Measurements from ENCODE around the gene MVP. TPM values are rescaled to one million over a fixed set of nuclear protein-coding genes. Genes with fewer than 3 reads are reported as not detected.
A peak's percentile ranks its signal among the peaks of the same experiment; 100 is the strongest.

Gene MVP
- total and polyA plus RNA-seq, 2 experiments from 2014 or later: 121 to 146 TPM

DNA sequence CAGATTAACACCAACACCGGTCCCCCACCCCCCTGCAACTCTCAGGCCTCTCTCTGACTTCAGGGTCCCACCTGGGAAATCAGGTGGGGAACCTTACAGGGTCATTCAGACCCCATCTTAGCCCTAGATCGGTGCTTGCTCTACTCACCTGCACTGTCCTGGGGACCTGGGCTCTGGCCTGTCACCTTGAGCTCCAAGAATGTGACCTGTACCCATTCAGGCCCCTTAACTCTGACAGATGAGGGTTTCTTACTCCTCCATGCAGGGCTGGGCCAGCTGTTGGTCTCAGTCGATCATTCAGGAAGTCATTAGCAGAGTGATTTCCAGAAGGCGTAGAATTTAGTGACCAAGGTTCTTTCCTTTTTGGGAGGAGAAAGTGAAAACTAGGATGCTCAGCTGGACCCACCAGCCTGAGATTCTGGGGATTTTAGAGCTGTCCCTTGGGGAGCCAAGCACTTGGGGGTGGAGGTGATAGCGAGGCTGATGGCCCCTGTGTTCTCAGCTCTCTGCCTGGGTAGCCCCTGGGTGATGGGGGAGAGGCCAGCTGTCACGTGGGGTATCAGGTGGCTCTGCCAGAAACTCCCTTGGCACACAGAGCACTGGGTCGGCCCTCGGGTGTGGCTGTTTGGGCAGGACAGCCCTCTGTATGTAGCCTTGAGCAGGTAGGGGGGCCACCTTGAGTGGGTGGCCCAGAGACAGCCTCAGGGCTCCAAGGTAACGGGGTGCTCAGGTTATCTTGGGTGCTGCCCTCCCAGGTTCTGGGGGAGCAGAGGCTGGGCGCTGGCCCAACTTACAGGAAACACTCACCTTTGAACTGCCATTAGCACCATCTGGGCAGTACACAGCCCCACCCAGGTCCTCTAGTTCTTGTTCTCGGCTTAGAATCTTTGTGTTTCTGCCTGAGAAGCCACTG is 724 bp downstream of the MVP start:
- Histone ChIP-seq H2AFZ (no peak overlapping the region), H3K9me3 (ENCODE audit: low read depth) (no peaks in the 10 kb centered on the region), H3K36me3 (replicated peaks; ENCODE audit: insufficient read depth, low read depth) (no peaks in the 10 kb centered on the region), H3K4me3 (peak overlapping the region; percentile 48), H3K27ac (peak overlapping the region; percentile 90), H3K4me2 (peak overlapping the region; percentile 83), H3K79me2 (peaks cover 72% of the 10 kb centered on the region), H3K27me3 (no peaks in the 10 kb centered on the region), H3K9me2 (replicated peaks; ENCODE audit: insufficient read depth) (no peaks in the 10 kb centered on the region), H4K20me1 (ENCODE audit: insufficient read depth, poor library complexity, severe bottlenecking) (peaks cover 3% of the 10 kb centered on the region), H3K4me1 (ENCODE audit: insufficient read depth) (peaks cover 59% of the 10 kb centered on the region)
- WGBS (ENCODE audit: low lambda C conversion rate, missing lambda C conversion rate): 68% methylated on average over 11 of the region's 11 CpGs
- DNase-seq (ENCODE audit: low spot score): no peak
- TF ChIP-seq, protein P1, sequence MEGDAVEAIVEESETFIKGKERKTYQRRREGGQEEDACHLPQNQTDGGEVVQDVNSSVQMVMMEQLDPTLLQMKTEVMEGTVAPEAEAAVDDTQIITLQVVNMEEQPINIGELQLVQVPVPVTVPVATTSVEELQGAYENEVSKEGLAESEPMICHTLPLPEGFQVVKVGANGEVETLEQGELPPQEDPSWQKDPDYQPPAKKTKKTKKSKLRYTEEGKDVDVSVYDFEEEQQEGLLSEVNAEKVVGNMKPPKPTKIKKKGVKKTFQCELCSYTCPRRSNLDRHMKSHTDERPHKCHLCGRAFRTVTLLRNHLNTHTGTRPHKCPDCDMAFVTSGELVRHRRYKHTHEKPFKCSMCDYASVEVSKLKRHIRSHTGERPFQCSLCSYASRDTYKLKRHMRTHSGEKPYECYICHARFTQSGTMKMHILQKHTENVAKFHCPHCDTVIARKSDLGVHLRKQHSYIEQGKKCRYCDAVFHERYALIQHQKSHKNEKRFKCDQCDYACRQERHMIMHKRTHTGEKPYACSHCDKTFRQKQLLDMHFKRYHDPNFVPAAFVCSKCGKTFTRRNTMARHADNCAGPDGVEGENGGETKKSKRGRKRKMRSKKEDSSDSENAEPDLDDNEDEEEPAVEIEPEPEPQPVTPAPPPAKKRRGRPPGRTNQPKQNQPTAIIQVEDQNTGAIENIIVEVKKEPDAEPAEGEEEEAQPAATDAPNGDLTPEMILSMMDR (IDR thresholded peaks at IDR 0.05; ENCODE audit: poor library complexity): no peak
- TF ChIP-seq EZH2phosphoT487 (IDR thresholded peaks at IDR 0.05; ENCODE audit: low read depth, severe bottlenecking, unreplicated experiment): no peak
- TF ChIP-seq EZH2 (IDR thresholded peaks at IDR 0.05; ENCODE audit: borderline replicate concordance): no peak

DNA sequence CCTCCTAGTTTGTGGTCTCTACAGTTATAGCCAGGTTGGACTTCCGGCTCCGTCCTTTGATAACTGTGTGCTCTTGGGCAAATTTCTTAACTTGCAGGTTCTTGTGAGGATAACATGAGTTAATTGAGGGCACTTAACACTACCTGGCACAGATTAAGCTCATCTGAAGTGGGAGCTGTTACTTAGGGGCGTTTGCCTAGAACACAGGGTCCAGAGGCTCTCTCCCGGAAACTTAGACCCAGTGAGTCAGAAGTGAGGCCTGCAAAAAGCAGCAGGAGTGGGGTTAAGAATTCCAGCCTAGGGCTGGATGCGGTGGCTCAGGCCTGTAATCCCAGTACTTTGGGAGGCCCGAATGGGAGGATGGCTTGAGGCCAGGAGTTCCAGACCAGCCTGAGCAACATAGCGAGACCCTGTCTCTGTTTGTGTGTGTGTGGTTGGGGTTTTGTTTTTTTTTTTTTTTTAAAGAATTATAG is 1.4 kb downstream of the MVP start:
- peak; percentile 70 for DNase-seq (ENCODE audit: low spot score)
- Histone ChIP-seq H3K79me2 (peaks cover 77% of the 10 kb centered on the region), H3K4me2 (peak overlapping the region; percentile 83), H3K9me2 (replicated peaks; ENCODE audit: insufficient read depth) (no peaks in the 10 kb centered on the region), H3K27ac (peak overlapping the region; percentile 90), H3K4me3 (no peak overlapping the region), H3K9me3 (ENCODE audit: low read depth) (no peaks in the 10 kb centered on the region), H4K20me1 (ENCODE audit: insufficient read depth, poor library complexity, severe bottlenecking) (peaks cover 3% of the 10 kb centered on the region), H3K4me1 (ENCODE audit: insufficient read depth) (peaks cover 61% of the 10 kb centered on the region), H2AFZ (no peak overlapping the region), H3K36me3 (replicated peaks; ENCODE audit: insufficient read depth, low read depth) (no peaks in the 10 kb centered on the region), H3K27me3 (no peaks in the 10 kb centered on the region)
- WGBS (ENCODE audit: low lambda C conversion rate, missing lambda C conversion rate): 65% methylated on average over 7 of the region's 7 CpGs
- TF ChIP-seq EZH2phosphoT487 (IDR thresholded peaks at IDR 0.05; ENCODE audit: low read depth, severe bottlenecking, unreplicated experiment) (no peak), EZH2 (IDR thresholded peaks at IDR 0.05; ENCODE audit: borderline replicate concordance) (no peak)
- TF ChIP-seq, protein P1 (IDR thresholded peaks at IDR 0.05; ENCODE audit: poor library complexity): no peak

DNA sequence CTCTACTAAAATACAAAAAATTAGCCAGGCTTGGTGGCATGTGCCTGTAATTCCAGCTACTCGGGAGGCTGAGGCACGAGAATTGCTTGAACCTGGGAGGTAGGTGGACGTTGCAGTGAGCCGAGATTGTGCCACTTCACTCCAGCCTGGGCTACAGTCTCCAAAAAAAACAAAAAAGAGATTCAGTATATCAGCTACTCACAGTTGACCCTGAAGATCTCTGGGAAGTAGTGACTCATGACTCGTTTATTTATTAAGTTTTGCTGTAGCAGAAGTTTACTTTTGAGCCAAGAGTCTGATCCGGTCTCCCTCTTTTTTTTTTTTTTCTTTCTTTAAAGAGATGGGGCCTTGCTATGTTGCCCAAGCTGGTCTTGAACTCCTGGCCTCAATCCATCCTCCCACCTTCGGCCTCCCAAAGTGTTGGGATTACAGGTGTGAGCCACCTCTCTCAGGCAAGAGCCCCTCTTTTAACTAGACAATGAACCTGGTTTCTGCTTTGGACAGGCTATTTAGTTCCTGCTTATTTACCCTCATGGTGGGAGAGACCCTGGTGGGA is 4.4 kb downstream of the MVP start:
- 55% methylated on average over 7 of the region's 7 CpGs for WGBS (ENCODE audit: low lambda C conversion rate, missing lambda C conversion rate)
- H3K79me2 ChIP-seq: peaks cover 65% of the 10 kb centered on the region
- H4K20me1 ChIP-seq (ENCODE audit: insufficient read depth, poor library complexity, severe bottlenecking): peaks cover 3% of the 10 kb centered on the region
- H3K9me2 ChIP-seq (replicated peaks; ENCODE audit: insufficient read depth): no peaks in the 10 kb centered on the region
- H3K27me3 ChIP-seq: no peaks in the 10 kb centered on the region
- DNase-seq (ENCODE audit: low spot score): no peak
- peaks cover 58% of the 10 kb centered on the region for H3K4me1 ChIP-seq (ENCODE audit: insufficient read depth)
- H2AFZ ChIP-seq: no peak overlapping the region
- H3K4me2 ChIP-seq: peak overlapping the region; percentile 71
- peak overlapping the region; percentile 91 for H3K27ac ChIP-seq
- H3K9me3 ChIP-seq (ENCODE audit: low read depth): no peaks in the 10 kb centered on the region
- no peak overlapping the region for H3K4me3 ChIP-seq
- H3K36me3 ChIP-seq (replicated peaks; ENCODE audit: insufficient read depth, low read depth): no peaks in the 10 kb centered on the region
- TF ChIP-seq EZH2 (IDR thresholded peaks at IDR 0.05; ENCODE audit: borderline replicate concordance) (no peak), EZH2phosphoT487 (IDR thresholded peaks at IDR 0.05; ENCODE audit: low read depth, severe bottlenecking, unreplicated experiment) (no peak)
- TF ChIP-seq, protein P1 (IDR thresholded peaks at IDR 0.05; ENCODE audit: poor library complexity): no peak
